Neural crest cell (in vitro differentiated cells): ENCODE results near the gene C1QTNF8. TPM values are rescaled to one million over a fixed set of nuclear protein-coding genes. Genes with fewer than 3 reads are reported as not detected.

ENCODE experiments used
- DNase-seq: peaks from one replicate; pipeline ENCODE4 v3.0.0; 2021; ENCODE audit warnings: low read depth, mixed read lengths, low spot score
- H3K27ac Mint-ChIP-seq: one replicate; pipeline ENCODE4 v1.8.0; 2021; ENCODE audit warnings: mild to moderate bottlenecking, mixed read lengths; ENCODE audit not compliant: unreplicated experiment
- H3K27me3 Mint-ChIP-seq: 2 replicates; pipeline ENCODE4 v1.8.0; 2021; ENCODE audit warnings: low read depth, mild to moderate bottlenecking, mixed read lengths
- H3K36me3 Mint-ChIP-seq: 2 replicates; pipeline ENCODE4 v1.8.0; 2021; ENCODE audit warnings: low read depth, mild to moderate bottlenecking, mixed read lengths
- H3K4me1 Mint-ChIP-seq: 2 replicates; pipeline ENCODE4 v1.8.0; 2021; ENCODE audit warnings: mixed read lengths
- H3K4me3 Mint-ChIP-seq: one replicate; pipeline ENCODE4 v1.8.0; 2021; ENCODE audit warnings: mild to moderate bottlenecking, mixed read lengths
- H3K9me3 Mint-ChIP-seq: 2 replicates; pipeline ENCODE4 v1.8.0; 2021; ENCODE audit warnings: mixed read lengths
- total RNA-seq: library from RNA; stranded (reverse); gene quantifications from 2 replicates; pipeline ENCODE4 v1.2.1, GENCODE V29; 2021
- TF ChIP-seq, protein P1 (sequence below): fragments of 200-600 bp; sonication (generic); conservative IDR thresholded peaks from 2 replicates; pipeline ENCODE4 v1.5.0; 2021; ENCODE audit warnings: antibody characterized with exemption, mild to moderate bottlenecking

C1QTNF8 gene
- total RNA-seq, 1 donor from 2014 or later = 0.19 TPM

DNA sequence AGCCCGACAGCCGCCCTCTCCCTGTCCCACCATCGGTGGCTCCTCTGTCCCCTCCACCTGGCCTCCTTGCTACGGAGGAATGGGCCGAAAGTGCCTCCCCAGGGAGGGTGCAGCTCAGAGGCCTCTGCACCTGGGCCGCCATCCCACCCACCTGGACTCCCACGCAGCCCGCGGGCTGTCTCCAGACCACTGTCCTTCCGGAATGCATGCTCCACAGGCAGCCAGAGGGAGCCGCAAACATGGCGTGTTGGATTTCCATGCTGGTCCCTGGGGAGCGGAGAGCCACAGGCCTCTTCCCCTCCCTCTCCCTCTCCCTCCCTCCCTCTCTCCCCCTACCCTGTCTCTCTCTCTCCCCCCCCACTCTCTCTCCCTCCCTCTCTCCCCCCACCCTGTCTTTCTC is 20.5 kb downstream of the C1QTNF8 start:
- Mint-ChIP-seq H3K36me3 (no peaks in the 10 kb centered on the region), H3K27ac (no peak overlapping the region), H3K9me3 (no peaks in the 10 kb centered on the region), H3K27me3 (peaks cover 52% of the 10 kb centered on the region), H3K4me1 (peaks cover 14% of the 10 kb centered on the region), H3K4me3 (no peak overlapping the region)
- no peak for DNase-seq
- TF ChIP-seq, protein P1, sequence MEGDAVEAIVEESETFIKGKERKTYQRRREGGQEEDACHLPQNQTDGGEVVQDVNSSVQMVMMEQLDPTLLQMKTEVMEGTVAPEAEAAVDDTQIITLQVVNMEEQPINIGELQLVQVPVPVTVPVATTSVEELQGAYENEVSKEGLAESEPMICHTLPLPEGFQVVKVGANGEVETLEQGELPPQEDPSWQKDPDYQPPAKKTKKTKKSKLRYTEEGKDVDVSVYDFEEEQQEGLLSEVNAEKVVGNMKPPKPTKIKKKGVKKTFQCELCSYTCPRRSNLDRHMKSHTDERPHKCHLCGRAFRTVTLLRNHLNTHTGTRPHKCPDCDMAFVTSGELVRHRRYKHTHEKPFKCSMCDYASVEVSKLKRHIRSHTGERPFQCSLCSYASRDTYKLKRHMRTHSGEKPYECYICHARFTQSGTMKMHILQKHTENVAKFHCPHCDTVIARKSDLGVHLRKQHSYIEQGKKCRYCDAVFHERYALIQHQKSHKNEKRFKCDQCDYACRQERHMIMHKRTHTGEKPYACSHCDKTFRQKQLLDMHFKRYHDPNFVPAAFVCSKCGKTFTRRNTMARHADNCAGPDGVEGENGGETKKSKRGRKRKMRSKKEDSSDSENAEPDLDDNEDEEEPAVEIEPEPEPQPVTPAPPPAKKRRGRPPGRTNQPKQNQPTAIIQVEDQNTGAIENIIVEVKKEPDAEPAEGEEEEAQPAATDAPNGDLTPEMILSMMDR = no peak

DNA sequence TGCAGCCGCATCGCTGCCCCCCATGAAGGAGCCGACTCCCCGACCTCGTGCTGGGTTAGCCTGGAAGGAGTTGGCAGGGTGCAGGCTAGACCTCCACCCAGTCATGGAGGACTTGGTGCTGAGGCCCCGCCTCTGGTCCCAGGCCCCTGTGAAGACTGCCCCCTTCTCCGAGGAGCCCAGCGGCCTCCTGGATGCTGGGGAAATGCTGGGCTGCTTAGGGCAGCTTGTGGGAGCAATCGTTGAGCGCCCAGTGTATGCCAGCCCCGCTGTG is 21.7 kb downstream of the C1QTNF8 start:
- Mint-ChIP-seq H3K27me3 (peaks cover 56% of the 10 kb centered on the region), H3K4me3 (no peak overlapping the region), H3K36me3 (no peaks in the 10 kb centered on the region), H3K9me3 (no peaks in the 10 kb centered on the region), H3K4me1 (peaks cover 14% of the 10 kb centered on the region), H3K27ac (no peak overlapping the region)
- TF ChIP-seq, protein P1 = no peak
- no peak for DNase-seq

DNA sequence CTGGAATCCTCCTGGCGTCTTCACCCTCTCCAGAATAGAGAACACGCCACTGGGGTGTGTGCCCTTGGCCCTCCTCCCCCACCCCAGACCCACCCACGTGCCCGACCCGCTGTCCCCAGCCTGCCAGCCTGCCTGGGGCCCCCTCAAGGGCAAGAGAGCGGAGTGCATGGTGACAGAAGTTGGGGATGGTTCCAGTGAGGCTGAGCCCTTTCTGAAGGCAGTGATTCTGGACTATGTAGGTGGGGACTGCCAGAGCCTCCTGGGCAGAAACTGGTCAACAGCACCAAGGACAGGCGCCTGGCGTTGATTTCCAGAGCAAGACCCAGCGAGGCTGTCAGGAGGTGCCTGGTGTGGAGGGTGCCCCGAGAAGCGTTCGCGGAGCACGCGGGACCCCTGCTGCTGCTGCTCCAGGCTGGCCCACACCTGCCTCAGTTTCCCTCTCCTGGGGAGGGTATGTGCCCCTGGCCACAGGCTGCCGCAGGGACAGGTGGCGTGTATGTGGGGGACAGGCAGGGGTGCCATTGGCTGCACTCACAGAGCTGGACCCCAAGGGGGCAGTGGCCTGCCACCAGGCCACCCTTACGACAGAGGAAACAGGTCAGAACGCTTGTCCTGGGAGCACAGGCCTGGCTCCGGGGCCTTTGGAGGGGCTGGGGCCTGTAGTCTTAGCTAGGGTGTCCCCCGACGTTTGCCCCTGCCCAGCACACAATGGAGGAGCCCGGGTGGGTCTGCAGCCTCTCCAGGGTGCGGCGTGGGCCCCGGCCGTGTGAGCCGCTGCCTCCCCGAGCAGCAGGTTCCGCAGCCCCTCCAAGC is 22.3 kb downstream of the C1QTNF8 start:
- Mint-ChIP-seq H3K9me3 (no peaks in the 10 kb centered on the region), H3K4me3 (no peak overlapping the region), H3K4me1 (peaks cover 14% of the 10 kb centered on the region), H3K36me3 (no peaks in the 10 kb centered on the region), H3K27ac (no peak overlapping the region), H3K27me3 (peaks cover 56% of the 10 kb centered on the region)
- no peak for DNase-seq
- TF ChIP-seq, protein P1 = peak; percentile 39

DNA sequence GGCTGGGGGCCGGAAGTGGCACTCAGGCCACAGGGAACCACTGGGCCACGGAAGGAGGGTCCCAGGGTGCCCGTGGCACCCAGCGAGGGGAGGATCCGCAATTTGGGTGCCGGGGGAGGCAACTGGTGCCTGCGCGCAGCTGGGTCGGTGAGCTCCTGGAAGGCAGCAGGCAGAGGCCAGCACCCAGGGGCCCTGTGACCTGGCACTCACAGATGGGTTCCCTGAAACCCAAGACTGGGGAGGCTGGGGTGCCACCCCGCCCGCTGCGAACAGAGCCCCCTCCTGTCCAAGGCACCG is 22.8 kb downstream of the C1QTNF8 start:
- peaks cover 56% of the 10 kb centered on the region for H3K27me3 Mint-ChIP-seq
- no peak overlapping the region for H3K4me3 Mint-ChIP-seq
- TF ChIP-seq, protein P1 = no peak
- H3K4me1 Mint-ChIP-seq = peaks cover 14% of the 10 kb centered on the region
- no peaks in the 10 kb centered on the region for H3K36me3 Mint-ChIP-seq
- H3K27ac Mint-ChIP-seq = no peak overlapping the region
- DNase-seq = no peak
- H3K9me3 Mint-ChIP-seq = no peaks in the 10 kb centered on the region

DNA sequence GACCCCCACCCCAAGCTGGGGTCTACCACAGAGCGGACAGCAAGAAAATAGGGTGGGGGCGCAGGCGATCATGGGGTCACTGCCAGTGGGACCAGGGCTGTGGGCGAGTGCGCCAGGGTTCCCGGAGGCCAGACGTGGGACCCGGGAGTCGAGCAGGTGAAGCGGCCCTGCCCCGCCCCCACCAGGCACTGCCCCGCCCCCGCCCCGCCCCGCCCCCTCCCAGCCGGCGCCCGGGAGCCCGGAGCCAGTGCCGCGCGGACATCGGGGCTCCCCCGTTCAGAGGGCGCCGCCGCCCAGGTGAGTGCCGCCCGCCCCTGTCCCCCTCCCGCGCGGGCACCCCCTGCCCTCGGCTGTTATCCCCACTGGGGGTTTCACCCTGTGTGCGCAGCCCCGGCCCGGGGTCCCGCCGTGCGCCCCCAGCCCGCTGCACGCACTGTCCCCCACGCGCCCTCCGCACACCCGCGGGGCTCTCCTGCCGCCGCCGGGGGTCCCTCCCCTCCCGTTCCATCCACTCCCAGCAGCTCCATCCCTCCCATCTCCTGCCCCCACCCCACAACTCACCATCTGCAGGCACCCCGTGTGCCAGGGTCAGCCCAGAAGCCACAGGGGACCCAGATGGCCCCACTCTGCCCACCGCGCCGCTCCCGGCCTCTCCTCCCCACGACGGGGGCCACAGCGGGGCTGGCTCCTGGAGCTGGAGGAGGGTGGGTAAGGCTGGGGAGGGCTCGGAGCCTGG is 23.4 kb downstream of the C1QTNF8 start, which contains the start of gene SSTR5:
Gene SSTR5 (plus strand): TSS at position 222 of the 736 bp plus-strand sequence. CDS start 6,122 bp downstream, outside the sequence.
- Mint-ChIP-seq H3K4me3 (no peak within 1 kb of the TSS), H3K4me1 (peaks cover 14% of the 10 kb centered on the region), H3K9me3 (no peaks in the 10 kb centered on the region), H3K27me3 (peaks cover 56% of the 10 kb centered on the region), H3K27ac (no peak within 1 kb of the TSS), H3K36me3 (no peaks in the 10 kb centered on the region)
- no peak for DNase-seq
- TF ChIP-seq, protein P1 = no peak
